Smooth muscle cell (in vitro differentiated cells): ENCODE data around the gene CTDP1. TPM values are rescaled to one million over a fixed set of nuclear protein-coding genes. Genes with fewer than 3 reads are reported as not detected.

Experiments
- DNase-seq: peaks from one replicate; lab custom pipeline; 2025; ENCODE audit not compliant: unreplicated experiment; lab: John Stamatoyannopoulos, UW
- H2AFZ ChIP-seq: fragments of 200-600 bp; sonication (generic); 2 replicates; pipeline ENCODE4 v1.6.0; 2016; ENCODE audit warnings: antibody characterized with exemption, low read depth, mild to moderate bottlenecking
- H3F3A ChIP-seq: fragments of 200-600 bp; sonication (generic); 2 replicates; pipeline ENCODE4 v1.6.0; 2017; ENCODE audit warnings: antibody characterized with exemption, low read depth
- H3K27ac ChIP-seq: fragments of 200-600 bp; sonication (generic); 2 replicates; pipeline ENCODE4 v1.5.1; 2016; ENCODE audit warnings: low read depth, mild to moderate bottlenecking
- H3K27me3 ChIP-seq: fragments of 200-600 bp; sonication (generic); 2 replicates; pipeline ENCODE4 v1.6.1; 2016; ENCODE audit warnings: low read depth, mild to moderate bottlenecking
- H3K36me3 ChIP-seq: fragments of 200-600 bp; sonication (generic); 2 replicates; pipeline ENCODE4 v1.5.1; 2016; ENCODE audit warnings: low read depth
- H3K4me1 ChIP-seq: fragments of 200-600 bp; sonication (generic); 2 replicates; pipeline ENCODE4 v1.5.1; 2016; ENCODE audit warnings: low read depth
- H3K4me2 ChIP-seq: fragments of 200-600 bp; sonication (generic); 2 replicates; pipeline ENCODE4 v1.6.0; 2016; ENCODE audit warnings: mild to moderate bottlenecking
- H3K4me3 ChIP-seq: fragments of 200-600 bp; sonication (generic); 2 replicates; pipeline ENCODE4 v1.5.1; 2016; ENCODE audit warnings: mild to moderate bottlenecking
- H3K79me2 ChIP-seq: fragments of 200-600 bp; sonication (generic); 2 replicates; pipeline ENCODE4 v1.6.0; 2016; ENCODE audit warnings: low read depth, mild to moderate bottlenecking
- H3K9ac ChIP-seq: fragments of 200-600 bp; sonication (generic); 2 replicates; pipeline ENCODE4 v1.6.0; 2016; ENCODE audit warnings: low read depth
- H3K9me3 ChIP-seq: fragments of 200-600 bp; sonication (generic); replicated peaks from 2 replicates; pipeline ENCODE4 v1.5.1; 2016; ENCODE audit warnings: low read depth
- H4K20me1 ChIP-seq: fragments of 200-600 bp; sonication (generic); 2 replicates; pipeline ENCODE4 v1.6.0; 2016; ENCODE audit warnings: low read depth
- CTCF ChIP-seq: fragments of 200-600 bp; sonication (generic); IDR thresholded peaks from 2 replicates; pipeline ENCODE4 v1.5.1; 2017; ENCODE audit warnings: borderline replicate concordance, mild to moderate bottlenecking, antibody characterized with exemption; ENCODE audit not compliant: insufficient read depth, poor library complexity, severe bottlenecking
- WGBS: methylation state at CpG from one replicate; pipeline ENCODE4 v1.1.7; 2016; ENCODE audit warnings: low lambda C conversion rate; 5-methylcytosine and 5-hydroxymethylcytosine counted together
- polyA plus RNA-seq: library from polyadenylated mRNA; unstranded; fragments of >200 nt; fragmentation: Nextera tagmentation; extraction: Ambion mirVana; gene quantifications from 2 replicates; pipeline ENCODE4 v1.2.1, GENCODE V29; 2016
- total RNA-seq: library from RNA; depleted of rRNA; stranded (reverse); fragments of >200 nt; gene quantifications from 2 replicates; pipeline ENCODE4 v1.2.3, GENCODE V29; 2014

The CTDP1 gene
- total and polyA plus RNA-seq, 2 experiments from 2014 or later = 14.1 to 18.4 TPM

- Histone ChIP-seq H3K4me2 (no peak overlapping the region), H3K9ac (no peak overlapping the region), H4K20me1 (no peaks in the 10 kb centered on the region), H3K79me2 (no peaks in the 10 kb centered on the region), H3K27ac (no peak overlapping the region), H3K4me1 (no peaks in the 10 kb centered on the region), H3K9me3 (no peaks in the 10 kb centered on the region), H3K36me3 (no peaks in the 10 kb centered on the region), H3F3A (no peaks in the 10 kb centered on the region), H3K4me3 (no peak overlapping the region), H3K27me3 (peaks cover 5% of the 10 kb centered on the region), H2AFZ (no peak overlapping the region)
- 86% methylated on average over 10 of the region's 10 CpGs for WGBS
- no peak for TF ChIP-seq CTCF
- no peak for DNase-seq
Observed at GRCh38 chr18:79640875-79641274, 38.7 kb upstream of the CTDP1 start.

GRCh38 chr18:79641722-79642497 is 37.7 kb upstream of the CTDP1 start:
- H3K79me2 ChIP-seq = no peaks in the 10 kb centered on the region
- no peaks in the 10 kb centered on the region for H4K20me1 ChIP-seq
- H2AFZ ChIP-seq = no peak overlapping the region
- H3K9me3 ChIP-seq = no peaks in the 10 kb centered on the region
- no peak overlapping the region for H3K9ac ChIP-seq
- peaks cover 5% of the 10 kb centered on the region for H3K27me3 ChIP-seq
- no peak for TF ChIP-seq CTCF
- 91% methylated on average over 32 of the region's 33 CpGs for WGBS
- H3K36me3 ChIP-seq = no peaks in the 10 kb centered on the region
- no peak for DNase-seq
- H3K4me1 ChIP-seq = no peaks in the 10 kb centered on the region
- H3F3A ChIP-seq = no peaks in the 10 kb centered on the region
- no peak overlapping the region for H3K4me3 ChIP-seq
- no peak overlapping the region for H3K4me2 ChIP-seq
- no peak overlapping the region for H3K27ac ChIP-seq

GRCh38 chr18:79642626-79643025 is 37.0 kb upstream of the CTDP1 start:
- H3K27me3 ChIP-seq = no peaks in the 10 kb centered on the region
- H3F3A ChIP-seq = no peaks in the 10 kb centered on the region
- no peak overlapping the region for H2AFZ ChIP-seq
- H3K4me2 ChIP-seq = no peak overlapping the region
- no peak for DNase-seq
- no peak overlapping the region for H3K4me3 ChIP-seq
- 93% methylated on average over 6 of the region's 6 CpGs for WGBS
- TF ChIP-seq CTCF = no peak
- H3K9me3 ChIP-seq = no peaks in the 10 kb centered on the region
- no peak overlapping the region for H3K9ac ChIP-seq
- H3K79me2 ChIP-seq = no peaks in the 10 kb centered on the region
- H3K36me3 ChIP-seq = no peaks in the 10 kb centered on the region
- H3K4me1 ChIP-seq = no peaks in the 10 kb centered on the region
- H4K20me1 ChIP-seq = no peaks in the 10 kb centered on the region
- no peak overlapping the region for H3K27ac ChIP-seq
